HG02588 (cell line): ENCODE measurements around the gene KRT4.

Source experiments
- ATAC-seq: cut with Tn5 transposase; IDR thresholded peaks from one replicate; pipeline ENCODE4 v1.9.1; 2021; ENCODE audit warnings: mild to moderate bottlenecking, moderate library complexity; ENCODE audit not compliant: unreplicated experiment

KRT4 gene

DNA sequence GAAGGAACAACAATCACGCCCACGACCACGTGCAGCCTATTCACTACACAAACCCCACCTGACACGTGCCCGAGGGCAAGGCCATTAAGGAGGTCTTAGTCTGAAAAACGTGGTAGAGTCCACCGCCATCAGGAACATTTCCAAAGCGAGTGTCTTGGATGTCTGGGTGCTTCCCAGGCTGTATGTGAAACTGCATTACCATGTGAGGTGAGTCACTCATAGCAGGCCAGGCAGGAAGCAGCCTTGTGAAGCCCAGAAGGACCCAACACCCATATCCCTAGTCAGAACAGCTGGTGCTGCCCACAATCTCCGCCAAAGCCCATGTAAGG lies 23.5 kb upstream of the KRT4 start:
- no peak for ATAC-seq

DNA sequence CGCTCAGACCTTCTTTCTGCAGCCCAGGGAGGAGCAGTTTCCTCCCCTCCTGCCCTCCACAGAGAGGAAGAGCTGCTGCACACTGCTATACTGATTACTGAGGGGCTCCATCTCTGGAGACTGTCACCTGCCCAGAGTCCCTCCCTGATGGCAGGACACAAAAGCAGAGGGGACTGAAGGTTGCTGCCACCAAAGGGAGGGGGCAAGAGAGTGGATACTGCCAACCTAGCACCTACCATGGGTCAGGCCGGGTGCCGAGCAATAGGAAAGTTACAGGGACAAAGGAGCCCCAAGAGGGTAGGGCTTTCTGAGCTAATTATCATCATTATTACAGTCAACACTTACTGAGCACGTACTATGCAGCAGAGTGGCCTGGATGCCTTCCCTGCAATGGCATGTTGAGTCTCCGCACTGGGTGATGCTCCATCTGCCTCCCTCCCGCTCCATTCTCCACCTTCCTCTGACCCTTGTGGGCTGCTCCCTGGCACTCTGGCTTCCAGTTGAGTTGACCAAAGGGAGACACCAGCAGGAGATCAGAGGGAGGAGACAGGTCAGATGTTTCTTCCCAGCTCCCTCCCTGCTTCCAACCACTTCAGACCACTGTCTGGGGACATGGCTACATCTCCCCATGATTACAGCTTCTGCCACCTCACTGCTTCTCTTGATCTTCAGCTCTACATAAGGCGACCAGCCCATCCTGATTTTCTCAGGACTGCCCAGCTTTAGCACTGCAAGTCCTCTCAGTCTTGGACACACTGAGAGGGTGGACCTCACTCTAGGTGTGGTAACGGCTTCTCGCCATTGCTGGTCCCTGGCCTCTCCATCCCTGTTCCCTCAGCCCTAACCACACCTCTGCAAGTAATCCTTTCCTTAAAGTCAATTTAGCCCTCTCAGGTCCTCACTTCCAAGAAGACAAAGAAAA lies 22.8 kb upstream of the KRT4 start:
- ATAC-seq = no peak

DNA sequence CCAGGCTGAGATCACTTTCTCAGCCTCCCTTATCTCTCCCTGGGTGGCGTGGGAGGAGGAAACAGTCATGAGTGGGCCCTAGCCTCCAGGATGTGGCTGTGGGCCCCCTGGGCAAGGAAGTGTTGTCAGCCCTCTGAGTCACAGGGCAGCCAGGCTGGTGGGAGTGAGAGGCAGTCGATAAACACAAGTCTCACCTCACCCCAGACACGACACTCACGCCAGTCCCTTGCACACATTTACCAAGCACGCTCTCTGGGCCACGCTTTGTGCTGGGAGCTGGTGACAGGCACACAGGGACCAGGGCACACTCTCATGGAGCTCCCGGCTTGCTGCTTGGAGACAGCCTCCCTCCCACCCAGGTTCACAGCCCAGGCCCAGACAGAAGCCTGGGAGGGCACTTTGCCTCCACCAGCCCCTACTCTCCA lies 22.1 kb upstream of the KRT4 start:
- ATAC-seq = no peak

DNA sequence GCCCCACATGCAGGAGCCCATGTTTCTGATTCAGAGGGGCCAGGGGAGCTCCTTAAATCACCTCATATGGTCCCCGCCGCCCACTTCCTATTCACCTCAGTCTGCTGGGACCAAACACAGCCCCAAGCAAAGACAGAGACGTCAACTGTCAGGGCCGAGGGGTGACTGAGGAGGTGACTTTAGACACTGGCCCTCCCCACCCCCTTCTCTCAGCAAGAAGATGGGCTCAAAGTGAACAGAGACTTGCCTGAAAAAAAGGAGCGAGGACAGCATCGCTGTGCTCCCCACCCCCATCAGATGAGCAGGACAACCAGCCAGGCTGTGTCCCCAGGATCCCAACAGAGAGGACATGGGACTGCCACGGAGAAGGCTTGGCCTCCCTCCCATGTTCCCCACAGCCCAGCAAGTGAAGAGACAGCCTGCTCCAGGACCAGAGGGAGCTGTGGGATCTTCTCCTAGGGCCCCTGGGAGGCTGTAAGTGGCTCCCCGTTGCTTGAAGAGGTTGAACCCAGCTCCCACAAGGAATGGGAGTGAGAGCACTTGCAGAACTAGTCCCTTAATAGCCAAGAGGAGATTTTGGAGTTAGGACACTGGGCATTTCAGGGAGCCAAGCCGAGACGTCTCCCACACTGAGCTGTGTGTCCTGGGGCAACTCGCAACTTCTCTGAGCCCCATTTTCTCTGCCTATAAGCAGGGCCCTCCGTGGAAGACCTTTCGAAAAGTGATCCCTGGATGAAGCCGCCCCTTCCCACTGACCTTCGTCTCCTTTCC lies 21.5 kb upstream of the KRT4 start:
- no peak for ATAC-seq

DNA sequence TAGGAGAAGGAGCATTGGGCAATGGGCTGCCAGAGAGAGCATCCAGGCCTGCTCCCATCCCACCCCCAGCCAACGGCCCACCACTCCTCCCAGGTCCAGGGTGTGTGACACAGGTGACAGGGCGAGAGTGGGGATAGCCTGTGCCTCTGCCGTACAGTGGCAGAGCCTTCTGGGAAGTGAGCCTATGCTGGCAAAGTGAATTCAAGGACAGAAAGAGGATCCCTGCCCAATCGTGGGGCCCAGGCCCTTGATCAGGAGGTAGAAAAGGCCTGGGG lies 20.7 kb upstream of the KRT4 start:
- ATAC-seq = no peak

DNA sequence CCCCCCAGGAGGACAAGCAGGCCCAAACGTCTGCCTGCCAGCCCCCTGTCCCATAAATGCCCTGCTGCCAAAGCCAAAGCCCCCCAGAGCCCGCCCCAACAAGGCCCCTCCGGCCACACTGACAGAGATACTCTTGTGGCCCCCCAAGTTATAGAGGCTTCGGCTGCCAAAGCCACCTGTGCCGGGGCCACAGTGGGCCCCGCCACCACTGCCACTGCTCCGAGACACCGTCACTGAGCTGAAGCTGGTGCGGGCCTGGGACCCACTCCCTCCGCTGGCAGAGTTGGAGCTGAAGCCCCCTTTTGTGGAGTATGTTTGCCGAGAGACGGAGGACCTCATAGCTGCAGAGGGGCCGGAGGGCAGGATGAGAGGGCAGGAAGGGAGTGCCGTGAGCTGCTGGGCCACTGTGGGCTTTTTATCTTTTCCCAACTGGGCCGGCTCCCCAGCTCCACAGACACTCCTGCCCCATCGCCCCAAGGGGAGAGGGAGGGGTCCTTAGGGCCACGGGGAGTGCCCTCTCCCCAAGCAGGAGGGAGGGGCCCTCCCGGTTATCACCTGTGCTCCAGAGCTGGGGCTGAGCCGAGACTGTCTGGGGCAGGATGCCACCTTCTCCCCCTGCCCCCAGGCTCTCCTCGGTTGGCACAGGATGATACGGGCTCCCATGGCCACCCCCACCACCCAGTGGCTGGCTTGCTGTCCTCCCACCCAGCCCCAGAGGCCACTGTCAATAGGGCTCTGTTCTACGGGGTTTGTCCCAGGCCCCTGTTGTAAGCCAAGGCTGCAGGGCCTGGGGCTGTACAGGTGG lies 20.2 kb upstream of the KRT4 start, which contains the start of gene KRT79:
Gene KRT79, minus strand, starts transcription at position 390 of the 805 bp plus-strand sequence. Its CDS starts 51 bp downstream, at position 339.
- ATAC-seq = no peak

DNA sequence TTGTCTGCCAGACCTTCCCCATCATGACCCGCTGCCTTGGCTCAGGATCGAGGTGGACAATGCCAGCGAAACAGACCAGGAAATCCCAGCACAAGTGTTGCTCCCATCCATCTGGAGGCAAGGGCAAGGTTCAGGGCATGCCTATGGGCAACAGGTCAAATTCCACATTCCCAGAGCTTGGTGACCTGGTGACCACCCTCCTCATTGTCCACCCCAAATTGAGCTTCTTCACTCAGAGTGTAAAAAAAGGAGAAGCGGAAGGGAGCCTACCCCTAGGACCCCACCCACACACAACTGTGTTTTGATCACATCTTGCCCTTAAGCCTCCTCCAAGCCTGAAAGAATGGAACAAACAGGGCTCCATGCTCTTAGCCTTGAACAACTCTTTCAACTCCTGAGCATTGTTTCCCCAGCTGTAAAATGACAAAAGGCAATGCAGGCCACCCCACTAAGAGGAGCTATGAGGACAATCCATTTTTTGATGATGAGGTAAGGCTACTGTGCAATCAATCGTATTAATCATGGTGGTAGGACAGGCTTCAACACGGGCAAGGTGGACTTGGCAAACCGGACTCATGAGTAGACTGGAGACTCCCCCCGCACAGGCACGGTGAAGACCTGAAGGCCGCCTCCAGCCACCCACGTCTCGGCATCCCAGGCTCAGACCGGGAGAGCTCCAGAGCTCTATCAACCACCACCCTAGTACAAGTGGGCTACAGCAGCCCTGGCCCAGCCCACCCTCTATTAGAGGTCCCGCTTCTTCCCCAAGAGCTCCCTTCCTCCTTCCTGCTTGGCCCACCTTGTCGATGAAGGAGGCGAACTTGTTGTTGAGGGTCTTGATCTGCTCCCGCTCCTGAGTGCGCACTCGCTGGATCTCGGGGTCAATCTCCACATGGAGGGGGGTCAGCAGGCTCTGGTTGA lies 19.3 kb upstream of the KRT4 start:
- no peak for ATAC-seq

DNA sequence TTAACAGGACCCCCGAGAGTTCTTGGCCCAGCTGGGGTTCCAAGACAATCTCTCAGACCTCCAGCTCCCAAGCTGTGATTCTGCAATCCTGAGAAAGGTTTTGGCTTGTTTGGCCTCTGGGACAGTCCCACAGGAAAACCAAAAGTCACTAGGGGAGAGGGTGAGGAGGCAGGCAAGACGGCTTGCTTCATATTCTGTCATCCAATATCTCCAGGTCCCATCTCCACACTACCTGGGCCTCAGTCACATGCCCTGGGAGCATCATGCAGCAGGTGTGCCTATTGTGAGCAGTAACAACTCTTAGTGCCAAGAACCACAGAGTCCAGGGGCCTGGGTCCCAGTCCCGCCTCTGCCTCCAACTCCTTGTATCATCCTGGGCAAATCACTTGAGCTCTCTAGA lies 18.5 kb upstream of the KRT4 start:
- no peak for ATAC-seq

DNA sequence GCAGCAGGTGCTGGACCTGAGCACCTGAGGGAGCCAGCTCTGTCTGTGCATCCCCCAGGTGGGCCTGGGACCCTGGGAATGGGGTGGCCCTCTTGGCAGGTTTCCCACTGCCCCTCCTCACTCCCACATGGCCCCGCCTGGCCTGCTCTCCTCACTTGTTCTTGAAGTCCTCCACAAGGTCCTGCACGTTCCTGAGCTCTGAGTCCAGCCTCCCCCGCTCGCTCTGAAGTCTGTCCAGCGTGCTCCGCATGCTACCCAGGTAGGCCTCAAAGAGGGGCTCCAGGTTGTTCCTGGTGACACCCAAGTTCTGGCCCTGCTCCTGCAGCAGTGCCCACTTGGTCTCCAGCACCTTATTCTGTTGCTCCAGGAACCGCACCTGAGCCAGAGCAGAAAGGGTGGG lies 17.3 kb upstream of the KRT4 start:
- no peak for ATAC-seq

DNA sequence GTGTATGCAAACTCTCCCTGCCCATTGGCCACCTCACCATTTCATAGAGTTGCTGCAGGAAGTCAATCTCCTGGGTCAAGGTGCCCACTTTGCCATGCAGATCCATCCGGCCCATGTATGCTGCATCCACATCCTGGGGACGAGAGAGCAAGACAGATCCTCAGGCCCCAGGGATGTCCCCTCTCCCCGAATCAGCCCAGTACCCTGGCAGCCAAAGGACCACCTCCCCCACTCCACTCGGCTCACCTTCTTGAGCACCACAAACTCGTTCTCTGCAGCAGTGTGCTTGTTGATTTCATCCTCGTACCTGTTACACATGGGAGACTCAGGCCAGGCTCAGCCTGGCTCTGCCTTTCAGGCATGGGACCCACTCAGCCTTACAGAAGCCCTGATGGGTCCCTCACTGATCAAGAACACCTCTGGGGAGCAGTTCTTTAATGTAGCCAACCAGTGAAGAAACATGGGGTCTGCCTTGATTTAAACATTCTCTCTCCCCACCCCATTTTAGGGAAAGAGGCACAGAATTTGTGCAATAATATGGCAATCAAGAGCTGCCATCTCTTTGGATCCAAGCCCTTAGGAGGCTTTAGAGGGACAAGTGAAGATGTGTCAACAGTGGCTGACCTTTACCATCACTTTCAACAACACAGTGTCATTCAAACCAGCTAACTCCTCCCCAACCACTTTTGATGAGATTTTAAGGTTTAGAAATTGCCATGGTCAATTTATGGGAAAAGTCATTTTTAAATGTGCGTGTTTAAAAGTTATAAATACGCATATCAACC lies 16.3 kb upstream of the KRT4 start:
- no peak for ATAC-seq

DNA sequence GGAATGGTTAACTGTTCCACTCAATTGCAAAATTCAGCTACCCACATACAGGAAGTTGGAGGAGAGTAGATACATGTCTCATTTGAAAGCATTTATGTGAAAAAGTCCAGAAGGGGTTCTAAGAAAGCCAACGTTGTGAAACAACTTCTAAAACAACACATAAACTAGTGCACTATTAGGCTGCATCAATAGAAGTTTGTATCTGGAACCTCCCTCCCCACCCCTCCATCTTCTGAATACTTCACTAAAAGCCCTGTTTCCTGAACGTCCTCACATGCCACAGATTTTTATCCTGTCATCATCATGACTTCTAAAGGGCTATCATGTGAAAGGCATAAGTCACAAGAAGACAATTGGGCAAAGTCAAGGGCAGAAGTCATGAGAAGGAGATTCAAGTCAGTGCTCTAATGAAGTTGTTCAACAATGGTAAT lies 14.7 kb upstream of the KRT4 start:
- ATAC-seq = no peak

DNA sequence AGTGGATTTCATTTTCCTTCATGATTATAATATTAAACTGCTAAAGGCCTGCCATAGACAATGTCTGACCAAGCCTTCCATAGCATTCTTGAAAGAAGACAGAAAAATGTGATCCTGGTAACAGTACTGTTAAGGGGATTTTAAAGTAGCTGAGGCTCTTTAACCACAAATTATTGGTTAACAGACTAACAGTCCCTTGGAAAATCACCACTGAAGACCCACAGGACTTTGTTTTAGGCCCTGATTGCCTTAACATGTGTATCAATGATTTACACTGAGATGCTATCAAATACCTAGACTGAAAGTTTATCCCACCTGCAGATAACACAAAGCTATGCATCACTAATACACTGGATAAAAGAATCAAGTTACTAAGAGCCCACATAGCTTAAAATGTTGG lies 14.2 kb upstream of the KRT4 start:
- no peak for ATAC-seq

DNA sequence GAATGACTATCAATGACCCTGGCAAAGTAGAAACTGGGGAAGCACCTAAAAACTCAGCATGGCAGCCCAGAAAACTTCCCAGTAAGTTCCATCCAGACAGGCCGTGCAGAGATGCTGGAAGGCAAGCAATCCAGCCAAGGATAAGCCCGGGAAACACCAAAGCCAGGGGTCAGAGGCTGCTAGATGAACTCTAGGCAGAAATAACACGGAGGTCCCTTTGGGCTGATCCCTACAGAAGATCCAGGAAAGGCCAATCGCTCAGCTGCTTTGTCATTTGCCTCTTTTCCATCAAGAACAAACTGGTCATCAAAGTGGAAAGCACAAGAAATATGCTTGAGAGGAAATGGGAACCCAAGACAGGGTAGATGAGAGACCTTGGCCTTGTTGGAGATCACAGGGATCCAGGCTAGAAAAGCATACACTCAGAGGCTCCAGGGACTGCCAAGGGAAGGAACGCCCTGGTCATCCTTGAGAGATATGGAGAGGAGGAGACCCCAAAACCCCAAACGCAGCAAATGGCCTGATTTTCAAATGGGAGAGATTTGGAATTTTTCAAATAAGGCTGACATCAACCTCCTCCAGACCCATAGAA lies 13.7 kb upstream of the KRT4 start:
- no peak for ATAC-seq

DNA sequence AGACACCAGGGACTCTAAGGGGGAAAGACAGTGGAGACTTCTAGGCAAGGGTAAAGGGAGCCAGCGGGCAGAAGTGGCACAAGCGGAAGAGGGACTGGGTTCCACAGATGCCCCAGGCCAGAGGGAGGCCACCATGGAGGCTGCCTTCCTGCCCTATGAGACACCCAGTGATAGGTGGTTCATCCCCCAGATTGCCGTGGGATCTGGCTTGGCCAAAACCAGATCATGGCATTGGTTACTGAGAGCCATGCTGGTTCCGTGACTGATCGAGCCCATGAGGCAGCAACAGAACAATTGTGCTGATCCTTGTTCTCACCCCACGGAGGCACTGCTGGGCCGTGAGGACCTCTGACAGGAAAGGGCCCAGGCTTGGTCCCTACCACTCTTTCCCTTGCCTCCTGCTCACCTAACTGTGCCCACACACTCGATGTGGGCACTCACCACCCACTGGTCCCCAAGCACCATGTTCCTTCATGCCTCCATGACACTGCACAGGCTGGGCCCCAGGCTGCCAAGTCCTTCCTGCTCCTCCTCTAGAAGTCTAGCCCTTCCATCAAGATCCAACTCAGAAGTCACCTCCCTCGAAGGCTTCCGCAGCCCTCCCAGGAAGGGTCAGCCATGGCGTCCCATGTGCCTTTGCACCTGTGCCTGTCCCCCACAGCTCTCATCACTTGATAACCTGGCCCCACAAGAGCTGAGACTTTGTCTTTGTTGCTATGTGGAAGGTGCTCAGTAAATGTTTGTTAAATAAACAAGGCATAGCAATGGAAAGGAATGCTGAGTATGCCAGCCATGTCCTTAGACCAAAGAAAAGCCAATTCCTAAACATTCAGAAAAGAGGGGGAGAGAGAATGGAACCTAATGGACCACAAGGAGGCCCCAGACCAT lies 12.9 kb upstream of the KRT4 start:
- no peak for ATAC-seq

DNA sequence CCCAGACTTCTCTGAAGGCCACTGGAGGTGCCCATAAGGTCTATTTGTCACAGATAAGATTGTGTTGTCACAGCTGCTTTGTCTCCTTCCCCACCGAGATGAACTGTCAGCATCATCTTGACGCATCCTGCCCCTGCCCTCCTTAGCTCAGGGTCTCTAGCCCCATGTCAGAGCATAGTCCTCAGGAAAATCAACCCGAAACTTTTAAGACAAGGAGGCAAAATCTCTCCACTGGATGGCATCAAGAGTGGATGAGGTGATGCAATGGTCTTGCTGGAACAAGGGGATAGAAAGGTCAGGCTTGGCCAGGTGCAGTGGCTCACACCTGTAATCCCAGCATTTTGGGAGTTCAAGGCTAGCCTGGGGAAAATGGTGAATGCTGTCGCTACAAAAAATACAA lies 12.0 kb upstream of the KRT4 start:
- ATAC-seq = no peak

DNA sequence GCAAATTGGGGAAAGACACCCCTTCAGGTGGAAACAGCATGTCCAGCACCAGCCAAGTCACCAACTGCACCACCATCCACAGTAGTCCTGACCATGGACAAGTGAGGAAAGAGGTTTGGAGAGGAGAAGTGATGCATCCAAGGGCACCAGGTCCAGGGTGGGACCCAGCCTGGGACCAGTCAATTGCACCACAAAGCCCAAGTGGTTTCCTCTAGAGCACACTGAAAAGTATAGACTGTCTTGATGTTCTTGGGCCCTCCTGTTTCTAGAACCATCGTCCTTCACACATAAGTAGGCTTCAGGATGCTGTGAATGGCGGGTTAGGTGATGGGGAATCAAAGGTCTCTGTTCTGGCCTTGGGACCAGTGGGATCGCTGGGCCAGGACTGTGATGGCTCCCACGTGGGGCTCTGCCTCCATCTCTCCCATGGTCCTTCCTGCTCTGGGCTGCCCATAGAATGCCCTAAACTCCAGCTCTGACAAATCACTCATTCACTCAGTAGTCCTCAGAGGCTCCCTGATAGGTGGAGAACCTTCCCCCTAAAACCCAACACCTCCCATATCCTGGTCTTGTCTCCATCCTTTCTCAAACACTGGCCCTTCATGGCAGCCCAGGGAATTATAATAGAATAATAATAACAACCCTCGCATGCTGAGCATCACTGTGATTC lies 11.0 kb upstream of the KRT4 start:
- ATAC-seq = no peak

DNA sequence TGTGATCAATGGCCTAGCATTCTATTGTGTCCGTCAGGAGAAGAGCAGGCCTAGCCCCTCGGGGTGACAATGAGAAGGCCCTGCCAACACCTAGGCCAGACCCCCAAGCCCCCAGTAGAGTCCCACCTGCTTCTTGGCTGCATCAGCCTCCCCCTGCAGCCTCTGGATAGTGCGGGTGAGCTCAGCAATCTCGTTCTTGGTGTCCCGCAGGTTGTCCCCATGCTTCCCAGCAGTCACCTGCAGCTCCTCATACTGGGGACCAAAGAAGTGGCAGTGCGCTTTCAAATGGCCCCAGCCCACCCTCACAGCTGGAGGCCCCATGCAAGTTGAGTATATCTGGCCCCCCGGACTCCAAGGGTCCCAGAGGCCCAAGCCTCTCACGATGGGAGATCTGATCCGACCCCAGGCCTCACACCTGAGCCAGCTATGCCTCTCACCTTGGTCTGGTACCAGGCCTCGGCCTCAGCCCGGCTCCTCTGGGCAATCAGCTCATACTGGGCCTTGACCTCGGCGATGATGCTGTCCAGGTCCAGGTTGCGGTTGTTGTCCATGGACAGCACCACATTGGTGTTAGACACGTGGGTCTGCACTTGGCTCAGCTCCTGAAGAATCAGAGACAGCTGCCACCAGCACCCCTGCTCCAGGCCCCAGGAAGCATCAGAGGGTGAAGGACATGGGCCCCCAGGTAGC lies 10.0 kb upstream of the KRT4 start:
- no peak for ATAC-seq
